ENCODE measurements around the gene RNFT1.
"Not testable (repeated sequence)": the region's sequence is repeated elsewhere in the genome, so short reads cannot be mapped to it uniquely, and the experiment has no call there.

The RNFT1 gene

DNA sequence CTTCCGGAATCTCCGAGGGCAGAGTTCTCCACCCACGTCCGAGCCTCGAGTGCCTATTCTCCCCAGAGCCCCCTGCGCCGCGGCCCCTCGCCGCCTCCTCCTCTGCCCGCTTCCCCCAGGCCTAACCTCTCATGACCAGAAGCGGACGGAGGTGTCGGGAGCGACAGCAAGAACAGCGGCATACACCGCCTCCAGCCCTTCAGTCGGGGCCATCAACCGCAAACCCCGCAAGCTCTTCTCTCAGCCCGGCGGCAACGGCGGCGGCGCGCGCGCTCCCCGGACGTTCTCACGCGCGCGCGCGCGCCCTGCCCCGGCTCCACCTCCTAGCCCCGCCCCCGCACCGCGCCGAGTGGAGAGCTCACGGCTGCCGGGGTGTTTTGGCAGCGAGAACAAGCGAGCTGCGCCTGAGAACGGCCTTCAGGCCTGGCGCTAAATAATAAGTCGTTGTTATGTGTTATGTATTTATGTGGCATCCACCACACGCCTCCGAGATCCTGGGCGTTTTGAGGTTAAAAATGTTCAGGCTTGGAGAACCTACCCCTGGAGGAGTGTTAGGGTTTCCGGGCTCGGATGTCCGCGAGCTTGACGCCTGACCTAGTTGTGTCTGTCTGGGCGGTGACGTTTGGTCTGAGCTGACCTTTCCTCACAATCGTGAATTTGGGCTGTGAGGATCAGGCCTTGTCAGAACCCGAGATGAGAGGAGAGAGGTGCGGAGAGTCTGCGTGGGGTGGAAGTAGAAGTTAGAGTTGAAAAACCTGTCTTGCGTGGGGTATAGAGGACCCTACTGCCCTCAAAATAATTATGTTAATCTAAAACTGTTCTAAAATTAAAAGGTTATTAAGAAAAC, at the start of gene RNFT1:
TSS of gene RNFT1 (minus strand) at position 259 of the 847 bp plus-strand sequence. CDS start at position 182, 77 bp downstream.
- ChIA-PET CTCF (interaction anchor here (0.6 to 0.9 kb wide), 2 partner anchors 9 to 185 kb away, joined by 3 read pairs; partner anchors contain the start of gene CA4), POLR2A (interaction anchor here (0.5 to 1.4 kb wide), 13 partner anchors 8 to 258 kb away, joined by 3 to 6 read pairs (median 3); partner anchors contain the start of genes HEATR6, PTRH2, RPS6KB1 and VMP1)
- TF ChIP-seq CTBP1 (IDR thresholded peaks at IDR 0.05; ENCODE audit: borderline replicate concordance), result no peak
- TF ChIP-seq, protein P1, sequence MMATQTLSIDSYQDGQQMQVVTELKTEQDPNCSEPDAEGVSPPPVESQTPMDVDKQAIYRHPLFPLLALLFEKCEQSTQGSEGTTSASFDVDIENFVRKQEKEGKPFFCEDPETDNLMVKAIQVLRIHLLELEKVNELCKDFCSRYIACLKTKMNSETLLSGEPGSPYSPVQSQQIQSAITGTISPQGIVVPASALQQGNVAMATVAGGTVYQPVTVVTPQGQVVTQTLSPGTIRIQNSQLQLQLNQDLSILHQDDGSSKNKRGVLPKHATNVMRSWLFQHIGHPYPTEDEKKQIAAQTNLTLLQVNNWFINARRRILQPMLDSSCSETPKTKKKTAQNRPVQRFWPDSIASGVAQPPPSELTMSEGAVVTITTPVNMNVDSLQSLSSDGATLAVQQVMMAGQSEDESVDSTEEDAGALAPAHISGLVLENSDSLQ (IDR thresholded peaks at IDR 0.05), result no peak
- TF ChIP-seq NFRKB (IDR thresholded peaks at IDR 0.05), result no peak
- no peak for TF ChIP-seq FOXM1 (IDR thresholded peaks at IDR 0.05; ENCODE audit: borderline replicate concordance)
- TF ChIP-seq ARNT (IDR thresholded peaks at IDR 0.05), result no peak
- TF ChIP-seq L3MBTL2 (conservative IDR thresholded peaks at IDR 0.05), result peak; percentile 15
- no peak for TF ChIP-seq ELF4 (IDR thresholded peaks at IDR 0.05)
- DNase-seq (ENCODE audit: extremely low spot score), result peak; percentile 92

DNA sequence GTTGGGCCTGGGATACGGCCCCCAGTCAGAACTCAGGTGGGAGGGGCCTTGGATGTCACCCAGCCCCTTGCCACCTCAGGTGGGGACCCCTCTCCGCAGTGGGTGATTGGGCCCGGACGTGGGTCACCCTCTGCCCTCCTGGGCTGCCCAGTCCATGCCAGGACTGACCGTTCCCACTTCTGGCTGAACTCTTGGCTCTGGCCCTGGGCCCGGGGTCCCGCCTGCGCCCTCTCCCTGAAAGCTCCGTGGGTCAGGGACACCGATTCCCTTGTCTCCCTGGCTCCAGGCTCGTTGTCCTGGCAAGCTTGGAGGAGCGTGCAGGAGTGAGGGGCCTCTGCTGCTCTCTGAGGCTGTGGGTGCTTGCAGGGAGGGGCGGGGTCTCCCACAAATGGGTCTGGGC, 44.8 kb upstream of the RNFT1 start:
- POLR2A ChIA-PET; DNase-seq (ENCODE audit: extremely low spot score); CTCF ChIA-PET: not testable (repeated sequence)

GRCh38 chr17:60008377-60008776, 43.8 kb upstream of the RNFT1 start:
- POLR2A ChIA-PET; DNase-seq (ENCODE audit: extremely low spot score): not testable (repeated sequence)

GRCh38 chr17:60006160-60006559, 41.6 kb upstream of the RNFT1 start:
- no peak for DNase-seq (ENCODE audit: extremely low spot score)
- TF ChIP-seq, protein P1 (IDR thresholded peaks at IDR 0.05), result no peak
- no peak for TF ChIP-seq ELF4 (IDR thresholded peaks at IDR 0.05)
- TF ChIP-seq HDGF (IDR thresholded peaks at IDR 0.05; ENCODE audit: borderline replicate concordance), result no peak
- TF ChIP-seq CTBP1 (IDR thresholded peaks at IDR 0.05; ENCODE audit: borderline replicate concordance), result no peak
- CTCF ChIA-PET, result no interaction called here
- POLR2A ChIA-PET, result no interaction called here

More at GRCh38 chr17:60008377-60008776, 43.8 kb upstream of the RNFT1 start:
- CTCF ChIA-PET, result not testable (repeated sequence)

DNA sequence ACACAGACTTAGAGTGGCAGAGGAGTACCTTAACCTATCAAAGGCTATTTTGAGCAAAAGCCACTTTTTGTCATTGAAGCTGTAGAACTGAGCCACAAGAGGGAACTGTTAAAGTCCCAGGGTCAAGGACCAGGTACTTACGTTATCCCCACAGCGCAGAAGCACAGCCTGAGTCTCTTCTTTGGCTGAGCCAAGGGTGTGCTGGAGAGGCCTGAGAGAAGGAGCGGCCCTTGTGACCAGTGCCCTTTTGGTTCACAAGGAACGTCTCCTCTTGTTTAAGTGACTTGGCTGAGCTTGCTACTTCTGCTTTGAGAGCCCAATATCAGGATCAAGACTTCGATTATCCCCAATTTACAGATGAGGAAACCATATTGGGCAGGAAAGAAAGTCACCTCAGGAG, 40.0 kb upstream of the RNFT1 start:
- DNase-seq (ENCODE audit: extremely low spot score); CTCF ChIA-PET; POLR2A ChIA-PET: not testable (repeated sequence)

GRCh38 chr17:60002405-60002804, 37.9 kb upstream of the RNFT1 start:
- CTCF ChIA-PET; DNase-seq (ENCODE audit: extremely low spot score); POLR2A ChIA-PET: not testable (repeated sequence)

DNA sequence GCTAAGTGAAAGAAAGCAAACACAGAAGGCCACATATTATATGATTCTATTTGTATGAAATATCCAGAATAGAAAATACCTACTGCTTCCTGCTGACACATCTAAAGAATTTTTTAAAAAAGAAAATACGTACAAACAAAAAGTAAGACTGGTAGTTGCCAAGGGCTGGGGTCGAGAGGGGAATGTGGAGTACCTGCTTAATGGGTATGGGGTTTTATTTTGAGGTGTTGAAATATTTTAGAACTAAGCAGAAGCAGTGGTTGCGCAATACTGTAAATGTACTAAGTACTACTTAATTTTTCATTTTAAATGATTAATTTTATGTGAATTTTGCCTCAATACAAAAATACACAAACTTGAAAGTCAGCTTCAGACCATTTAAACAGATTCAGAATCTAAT, 32.1 kb upstream of the RNFT1 start:
- POLR2A ChIA-PET, CTCF ChIA-PET: not testable (repeated sequence)

DNA sequence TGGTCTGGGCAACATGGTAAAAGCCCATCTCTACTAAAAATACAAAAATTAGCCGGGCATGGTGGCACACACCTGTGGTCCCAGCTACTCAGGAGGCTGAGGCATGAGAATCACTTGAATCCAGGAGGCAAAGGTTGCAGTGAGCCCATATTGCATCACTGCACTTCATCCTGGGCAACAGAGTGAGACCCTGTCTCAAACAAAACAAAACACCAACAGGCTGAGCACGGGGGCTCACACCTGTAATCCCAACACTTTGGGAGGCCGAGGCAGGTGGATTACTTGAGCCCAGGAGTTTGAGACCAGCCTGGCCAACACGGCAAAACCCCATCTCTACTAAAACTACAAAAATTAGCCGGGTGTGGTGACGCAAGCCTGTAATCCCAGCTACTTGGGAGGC, 10.6 kb upstream of the RNFT1 start:
- POLR2A ChIA-PET; CTCF ChIA-PET; DNase-seq (ENCODE audit: extremely low spot score): not testable (repeated sequence)

More for the DNA sequence above, 32.1 kb upstream of the RNFT1 start:
- DNase-seq (ENCODE audit: extremely low spot score), result not testable (repeated sequence)

GRCh38 chr17:59973483-59973882, 8.9 kb upstream of the RNFT1 start:
- not testable (repeated sequence) for DNase-seq (ENCODE audit: extremely low spot score)
- POLR2A ChIA-PET, result interaction anchor here (1.4 kb wide), 1 partner anchor 9 kb away, joined by 5 read pairs; the partner anchor contains the start of gene RNFT1
- CTCF ChIA-PET, result interaction anchor here (0.7 kb wide), 1 partner anchor 9 kb away, joined by 3 read pairs; the partner anchor contains the start of gene RNFT1

- TF ChIP-seq ARNT (IDR thresholded peaks at IDR 0.05), result no peak
- TF ChIP-seq LEF1 (IDR thresholded peaks at IDR 0.05; ENCODE audit: borderline replicate concordance), result no peak
- TF ChIP-seq, protein P1 (IDR thresholded peaks at IDR 0.05), result no peak
- no peak for TF ChIP-seq SP1 (IDR thresholded peaks at IDR 0.05)
- TF ChIP-seq SUZ12 (IDR thresholded peaks at IDR 0.05), result no peak
- no peak for TF ChIP-seq FOXM1 (IDR thresholded peaks at IDR 0.05; ENCODE audit: borderline replicate concordance)
- TF ChIP-seq NFRKB (IDR thresholded peaks at IDR 0.05), result no peak
- TF ChIP-seq TARDBP (IDR thresholded peaks at IDR 0.05), result no peak
- TF ChIP-seq CTBP1 (IDR thresholded peaks at IDR 0.05; ENCODE audit: borderline replicate concordance), result no peak
- TF ChIP-seq L3MBTL2 (conservative IDR thresholded peaks at IDR 0.05), result no peak
- TF ChIP-seq FOXA1 (IDR thresholded peaks at IDR 0.05), result no peak
- no peak for TF ChIP-seq FOXK2 (IDR thresholded peaks at IDR 0.05)
- TF ChIP-seq BHLHE40 (IDR thresholded peaks at IDR 0.05; ENCODE audit: borderline replicate concordance), result no peak
- TF ChIP-seq ZNF384 (IDR thresholded peaks at IDR 0.05), result no peak
- TF ChIP-seq ELF4 (IDR thresholded peaks at IDR 0.05), result no peak
- no peak for TF ChIP-seq HDGF (IDR thresholded peaks at IDR 0.05; ENCODE audit: borderline replicate concordance)
- ChIA-PET CTCF (interaction anchor here (0.7 kb wide), 1 partner anchor 8 kb away, joined by 3 read pairs; the partner anchor contains the start of gene RNFT1), POLR2A (interaction anchor here (1.4 kb wide), 1 partner anchor 8 kb away, joined by 5 read pairs; the partner anchor contains the start of gene RNFT1)
- DNase-seq (ENCODE audit: extremely low spot score), result no peak
These were observed 8.2 kb upstream of the RNFT1 start for GRCh38 chr17:59972778-59973177.

DNA sequence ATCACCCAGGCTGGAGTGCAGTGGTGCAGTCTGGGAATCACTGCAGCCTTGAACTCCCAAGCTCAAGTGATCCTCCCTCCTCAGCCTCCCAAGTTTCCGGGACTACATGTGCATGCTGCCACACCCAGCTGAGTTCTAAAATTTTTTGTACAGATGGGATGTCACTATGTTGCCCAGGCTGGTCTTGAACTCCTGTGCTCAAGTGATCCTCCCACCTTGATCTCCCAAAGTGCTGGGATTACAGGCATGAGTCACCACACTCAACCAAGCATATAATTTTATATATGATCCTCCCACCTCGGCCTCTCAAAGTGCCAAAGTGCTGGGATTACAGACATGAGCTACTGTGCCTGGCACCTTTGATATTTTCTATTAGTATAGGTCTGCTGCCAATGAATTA, 7.2 kb upstream of the RNFT1 start:
- CTCF ChIA-PET, result interaction anchor here (0.7 kb wide), 1 partner anchor 128 kb away, joined by 5 read pairs; no protein-coding TSS in a partner anchor
- POLR2A ChIA-PET, result not testable (repeated sequence)

More for the DNA sequence above, 7.2 kb upstream of the RNFT1 start:
- not testable (repeated sequence) for DNase-seq (ENCODE audit: extremely low spot score)
